Suppressor macrophage (primary cell): Measurements from ENCODE around the gene SLC7A10.
"Not testable (repeated sequence)": the region's sequence is repeated elsewhere in the genome, so short reads cannot be mapped to it uniquely, and the experiment has no call there.

Source experiments
- DNase-seq, 4 experiments: peaks; one replicate each; pipeline ENCODE4 v3.0.0-alpha.2; 2020 to 2022

SLC7A10 gene

DNA sequence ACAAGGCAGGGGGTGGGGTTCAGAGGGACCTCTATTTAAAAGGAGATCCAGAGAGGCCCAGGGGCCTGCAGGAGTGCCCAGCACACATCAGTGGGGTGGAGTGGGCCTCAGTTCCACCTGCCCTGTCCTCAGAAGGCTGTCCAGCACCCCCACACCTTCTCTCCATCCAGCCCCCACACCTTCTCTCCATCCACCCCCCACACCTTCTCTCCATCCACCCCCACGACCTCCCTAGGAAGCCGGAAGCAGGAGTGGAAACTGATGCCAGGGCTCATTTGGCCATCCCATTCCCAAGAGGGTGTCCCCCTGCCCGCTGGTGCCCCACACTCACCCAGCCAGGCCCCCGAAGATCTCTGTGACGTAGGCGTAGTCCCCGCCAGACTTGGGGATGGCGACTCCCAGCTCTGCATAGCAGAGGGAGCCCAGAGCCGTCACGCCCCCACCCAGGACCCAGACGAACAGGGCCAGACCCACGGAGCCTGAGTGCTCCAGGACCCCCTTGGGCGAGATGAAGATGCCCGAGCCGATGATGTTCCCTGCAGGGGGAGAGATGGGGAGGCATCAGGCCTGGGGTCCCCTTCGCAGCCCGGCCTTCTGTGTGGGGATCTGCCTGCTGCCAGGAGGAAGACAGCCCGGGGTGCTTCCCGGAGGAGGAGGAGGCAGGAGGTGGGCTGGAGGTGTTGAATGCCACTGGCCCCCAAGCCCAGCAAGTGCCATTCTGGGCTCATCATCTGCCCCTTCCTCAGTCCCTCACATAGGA lies 10.0 kb downstream of the SLC7A10 start:
- no peak for DNase-seq

DNA sequence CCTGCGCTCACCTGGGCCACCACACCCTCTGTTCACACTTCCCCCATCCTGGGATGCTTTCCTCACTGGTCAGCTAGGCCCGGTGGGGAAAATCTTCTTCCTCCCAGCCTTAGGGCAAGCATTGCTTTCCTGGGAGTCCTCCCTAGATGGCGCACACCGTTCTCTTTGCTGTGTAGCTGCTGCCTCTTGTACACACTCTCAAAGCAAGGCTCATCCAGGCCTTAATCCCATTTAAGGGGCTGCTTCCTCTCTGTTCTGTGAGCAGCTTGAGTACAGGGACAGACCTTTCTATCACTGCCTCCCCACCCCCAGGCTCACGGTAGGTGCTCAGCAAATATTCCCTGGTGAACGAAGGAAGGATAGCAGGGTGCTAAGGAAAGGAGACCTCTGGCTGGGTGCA lies 11.1 kb downstream of the SLC7A10 start:
- peak; percentile 21 to 59 (median 44) for DNase-seq

DNA sequence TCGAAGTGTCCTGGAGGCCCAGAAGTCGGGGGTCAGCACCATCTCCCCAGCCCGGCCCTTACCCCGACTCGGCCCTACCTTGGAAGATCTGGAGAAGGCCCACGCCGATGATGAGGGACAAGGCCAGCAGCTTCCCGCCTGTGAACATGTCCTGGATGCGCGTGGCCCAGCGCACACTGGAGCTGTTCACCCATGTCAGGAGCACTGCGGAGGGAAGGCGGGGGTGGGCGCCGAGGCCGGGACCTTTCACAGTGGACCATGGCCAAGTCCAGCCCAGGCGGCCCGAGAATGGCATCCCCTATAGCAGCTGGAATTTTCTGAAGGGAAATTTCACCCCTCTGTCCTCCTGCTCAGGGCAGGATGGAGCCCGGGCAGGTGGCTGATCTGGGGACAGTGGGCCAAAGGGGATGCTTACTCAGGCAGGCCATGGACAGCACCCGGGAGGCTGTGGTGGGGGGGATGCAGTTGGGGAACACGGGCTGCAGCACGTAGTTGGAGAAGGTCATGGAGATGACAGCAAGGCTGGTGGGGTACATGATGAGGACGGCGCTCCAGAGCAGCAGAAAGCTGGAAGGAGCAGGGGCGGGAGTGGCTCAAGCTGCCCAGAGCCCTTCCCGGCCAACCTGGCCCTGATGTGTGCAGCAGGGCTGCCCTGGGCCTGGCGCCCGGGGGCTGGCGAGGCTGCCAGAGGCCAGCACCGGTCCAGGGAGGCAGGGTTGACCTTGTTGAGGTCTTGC lies 13.0 kb downstream of the SLC7A10 start:
- DNase-seq: no peak

DNA sequence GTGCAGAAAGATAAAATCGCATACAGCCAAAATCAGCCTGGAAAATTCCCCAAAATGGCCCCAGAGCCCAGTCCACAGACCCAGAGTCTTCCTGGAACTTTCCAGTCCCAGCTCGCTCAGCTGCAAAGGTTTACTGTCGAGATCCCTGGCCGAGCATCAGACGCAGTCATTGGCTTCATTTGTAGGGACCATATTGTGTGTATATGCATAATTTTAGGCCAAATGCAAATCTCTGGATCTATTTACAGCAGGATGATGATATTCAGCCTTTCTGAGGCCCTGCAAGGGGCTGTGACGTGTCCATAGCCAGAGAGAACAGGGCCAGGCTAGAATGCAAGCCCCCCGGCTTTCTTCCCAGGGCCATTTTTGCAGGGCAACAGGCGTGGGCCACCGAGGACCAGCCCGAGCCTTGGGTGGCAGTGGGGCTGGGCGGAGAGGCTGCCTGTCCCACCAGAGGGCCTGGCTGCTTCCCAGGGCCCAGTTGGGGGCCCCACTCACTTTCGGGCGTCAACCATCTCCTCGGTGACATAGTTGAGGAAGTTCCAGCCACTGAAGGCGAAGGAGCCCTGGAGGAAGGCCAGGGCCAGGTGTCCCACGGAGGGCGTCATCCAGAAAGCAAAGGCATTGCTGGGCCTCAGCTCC lies 13.7 kb downstream of the SLC7A10 start:
- no peak for DNase-seq

DNA sequence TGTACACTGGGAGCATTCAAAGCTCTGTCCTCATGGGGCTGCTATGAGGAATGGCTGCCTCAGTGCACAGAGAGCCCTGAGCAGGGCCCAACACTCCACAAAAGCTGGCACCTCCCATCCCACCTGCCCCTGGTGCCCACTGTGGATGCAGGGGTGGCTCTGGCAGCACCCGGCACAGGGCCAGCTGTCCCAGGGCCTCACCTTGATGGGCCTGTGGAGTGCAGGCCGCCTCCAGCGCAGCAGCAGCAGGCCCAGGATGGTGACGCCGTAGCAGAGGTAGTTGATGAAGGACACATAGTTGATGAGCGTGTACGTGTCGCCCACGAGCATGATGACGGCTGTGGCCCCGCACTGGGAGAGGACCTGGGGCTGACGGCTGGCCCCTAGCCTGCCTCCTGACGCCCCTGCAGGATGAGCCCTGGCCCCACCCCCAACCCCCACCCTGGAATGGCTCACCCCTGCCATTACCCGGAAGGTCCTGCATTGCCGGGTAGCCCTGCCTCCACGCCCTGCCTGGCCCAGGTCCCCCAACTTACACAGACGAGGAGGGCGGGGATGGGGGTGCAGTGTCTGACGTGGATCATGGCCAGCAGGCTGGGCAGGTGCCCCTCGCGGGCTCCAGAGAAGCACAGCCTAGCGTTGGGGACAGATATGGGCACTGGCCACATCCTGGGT lies 15.2 kb downstream of the SLC7A10 start:
- no peak for DNase-seq

DNA sequence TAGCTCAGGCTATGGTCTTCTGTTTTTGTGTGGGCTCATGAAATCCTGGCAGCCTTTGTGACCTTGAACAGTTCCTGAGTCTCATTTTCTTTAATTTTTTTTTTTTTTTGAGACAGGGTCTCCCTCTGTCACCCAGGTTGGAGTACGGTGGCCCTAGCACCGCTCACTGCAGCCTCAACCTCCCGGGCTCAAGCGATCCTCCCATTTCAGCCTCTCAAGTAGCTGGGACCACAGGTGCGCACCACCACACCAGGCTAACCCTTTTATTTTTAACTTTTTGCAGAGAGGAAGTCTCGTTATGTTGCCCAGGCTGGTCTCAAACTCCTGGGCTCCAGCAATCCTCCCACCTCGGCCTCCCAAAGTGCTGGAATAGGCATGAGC lies 15.8 kb downstream of the SLC7A10 start:
- not testable (repeated sequence) for DNase-seq

DNA sequence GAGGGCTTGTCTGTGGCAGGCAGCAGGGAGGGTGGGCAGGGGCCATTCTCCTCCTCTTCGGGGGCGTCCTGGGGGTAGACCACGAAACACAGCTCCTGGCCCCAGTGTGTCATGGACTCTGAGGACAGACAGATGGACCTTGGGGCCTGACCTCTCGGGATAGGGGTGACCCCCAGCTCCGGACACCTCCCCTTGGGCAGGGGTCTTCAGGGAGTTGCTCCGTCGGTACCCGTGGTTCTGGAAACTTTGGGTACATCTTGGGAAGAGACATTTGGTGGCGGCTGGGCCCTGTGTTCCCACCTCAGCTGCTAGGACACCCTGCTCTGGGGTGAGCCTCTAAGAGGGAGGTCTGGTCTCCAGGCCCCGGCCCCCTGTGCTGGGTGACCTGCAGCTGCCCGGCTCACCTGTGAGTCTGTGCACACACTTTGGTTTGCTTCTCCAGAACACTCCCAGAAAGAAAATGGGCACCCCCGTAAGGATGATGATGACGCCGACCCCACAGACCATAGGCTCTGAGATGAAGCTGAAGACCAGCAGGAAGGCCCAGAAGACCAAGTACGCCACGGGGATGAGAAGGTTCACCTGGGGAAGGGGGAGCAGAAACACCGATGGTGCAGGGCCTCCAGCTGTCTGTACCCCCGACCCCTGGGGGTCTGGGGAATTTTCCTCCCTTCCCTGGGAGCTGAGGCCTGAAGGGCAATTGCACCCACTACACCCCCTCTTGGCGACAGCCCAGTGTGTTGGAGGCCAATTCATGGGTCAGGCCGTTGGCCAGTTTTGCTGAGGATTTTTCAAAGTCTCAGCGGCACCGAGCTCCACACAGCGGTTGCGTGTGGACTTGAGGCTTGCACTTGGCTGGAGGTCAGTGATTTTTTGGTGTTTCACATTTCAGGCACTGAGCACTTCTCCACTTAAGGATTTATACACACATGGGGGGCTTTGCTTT lies 16.5 kb downstream of the SLC7A10 start:
- no peak for DNase-seq

DNA sequence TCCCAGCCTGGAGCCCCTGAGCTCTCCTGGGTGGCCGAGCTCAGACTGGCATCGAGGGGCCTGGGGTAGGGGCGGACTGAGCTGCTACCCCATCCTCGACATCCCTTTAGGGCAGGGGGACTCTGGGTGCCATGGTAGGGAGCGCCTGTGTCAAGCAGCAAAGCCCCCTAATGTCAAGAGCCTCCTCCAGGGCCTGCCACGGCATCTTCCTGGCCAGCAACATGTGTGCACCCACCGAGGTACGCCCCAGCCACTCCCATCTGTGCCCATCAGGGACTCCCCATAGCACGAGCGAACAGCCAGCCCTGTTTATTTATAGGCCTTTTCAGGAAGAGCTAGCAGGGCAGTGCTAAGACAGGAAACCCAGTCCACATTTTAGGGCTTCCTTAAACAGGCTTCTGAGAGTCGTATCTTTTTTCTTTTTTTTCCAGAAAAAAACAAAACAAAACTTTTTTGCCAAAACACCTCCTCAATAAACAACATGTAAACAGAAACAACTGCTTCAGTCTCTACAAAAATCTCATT lies 17.2 kb downstream of the SLC7A10 start:
- DNase-seq: peak; percentile 29 to 69 (median 51)

DNA sequence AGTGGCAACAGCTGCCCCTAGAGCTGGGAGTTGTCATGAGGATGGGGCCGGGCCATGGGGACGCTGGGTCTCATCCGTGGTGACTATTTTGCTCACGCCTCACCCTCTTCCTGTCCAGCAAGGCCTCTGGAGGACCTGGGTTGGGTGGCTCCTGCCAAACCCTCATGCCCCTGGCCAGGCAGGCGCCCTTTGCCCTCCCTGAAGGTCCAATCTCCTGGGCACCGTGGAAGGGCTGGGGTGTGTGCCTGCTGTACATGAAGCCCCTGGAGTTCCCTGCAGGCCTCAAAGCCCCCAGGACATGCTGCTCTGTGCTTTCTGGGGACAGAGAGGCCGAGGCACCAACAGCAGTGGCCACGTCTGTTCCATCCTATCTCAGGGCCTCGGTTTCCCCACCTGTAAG lies 17.7 kb downstream of the SLC7A10 start:
- DNase-seq: no peak

DNA sequence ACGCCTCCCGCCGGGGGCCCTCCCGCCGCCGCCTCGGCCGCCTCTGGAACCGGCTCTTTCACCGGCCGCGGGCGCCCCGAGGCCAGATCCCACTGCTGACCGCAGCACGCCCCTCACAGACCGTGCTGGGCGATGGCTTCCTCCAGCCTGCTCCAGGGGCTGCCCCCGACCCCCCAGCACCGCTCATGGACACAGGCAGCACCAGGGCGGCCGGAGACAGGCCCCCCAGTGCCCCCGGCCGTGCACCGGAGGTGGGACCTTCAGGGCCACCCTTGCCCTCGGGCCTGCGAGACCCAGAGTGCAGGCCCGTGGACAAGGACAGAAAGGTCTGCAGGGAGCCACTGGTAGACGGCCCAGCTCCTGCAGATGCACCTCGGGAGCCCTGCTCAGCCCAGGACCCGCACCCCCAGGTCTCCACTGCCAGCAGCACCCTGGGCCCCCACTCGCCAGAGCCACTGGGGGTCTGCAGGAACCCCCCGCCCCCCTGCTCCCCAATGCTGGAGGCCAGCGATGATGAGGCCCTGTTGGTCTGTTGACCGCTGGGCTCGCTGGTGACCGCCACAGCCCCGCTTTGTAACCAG lies 18.5 kb downstream of the SLC7A10 start:
- DNase-seq: no peak

DNA sequence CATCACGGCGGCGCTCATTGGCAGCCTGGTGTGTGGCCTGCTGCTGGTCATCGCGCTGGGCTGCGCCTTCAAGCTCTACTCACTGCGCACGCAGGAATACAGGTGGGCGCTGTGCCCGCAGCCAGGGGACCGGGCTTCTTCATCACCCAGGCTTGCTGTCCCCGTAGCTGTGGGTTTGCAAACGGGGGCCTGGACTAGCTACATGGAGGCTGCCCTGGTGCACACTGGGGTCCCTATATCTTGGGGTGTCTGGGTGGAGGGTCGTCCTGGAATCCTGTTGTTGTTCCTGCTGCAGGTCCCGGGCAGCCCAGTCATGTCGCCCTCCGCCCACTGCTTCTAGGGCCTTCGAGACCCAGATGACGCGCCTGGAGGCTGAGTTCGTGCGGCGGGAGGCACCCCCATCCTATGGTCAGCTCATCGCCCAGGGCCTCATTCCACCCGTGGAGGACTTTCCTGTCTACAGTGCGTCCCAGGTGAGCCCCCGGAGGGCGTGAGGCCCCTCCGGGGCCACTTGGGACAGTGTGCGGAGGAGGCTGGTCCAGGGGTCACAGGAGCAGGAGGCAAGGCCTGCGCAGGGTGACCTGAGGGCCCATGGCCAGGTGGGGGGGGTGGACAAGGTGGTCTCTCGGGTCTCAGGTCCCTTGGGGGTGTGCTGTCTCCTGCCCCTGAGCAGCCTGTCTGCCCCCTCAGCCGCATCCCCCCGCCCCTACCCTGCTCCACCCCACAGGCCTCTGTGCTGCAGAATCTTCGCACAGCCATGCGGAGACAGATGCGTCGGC lies 19.2 kb downstream of the SLC7A10 start:
- DNase-seq: no peak

DNA sequence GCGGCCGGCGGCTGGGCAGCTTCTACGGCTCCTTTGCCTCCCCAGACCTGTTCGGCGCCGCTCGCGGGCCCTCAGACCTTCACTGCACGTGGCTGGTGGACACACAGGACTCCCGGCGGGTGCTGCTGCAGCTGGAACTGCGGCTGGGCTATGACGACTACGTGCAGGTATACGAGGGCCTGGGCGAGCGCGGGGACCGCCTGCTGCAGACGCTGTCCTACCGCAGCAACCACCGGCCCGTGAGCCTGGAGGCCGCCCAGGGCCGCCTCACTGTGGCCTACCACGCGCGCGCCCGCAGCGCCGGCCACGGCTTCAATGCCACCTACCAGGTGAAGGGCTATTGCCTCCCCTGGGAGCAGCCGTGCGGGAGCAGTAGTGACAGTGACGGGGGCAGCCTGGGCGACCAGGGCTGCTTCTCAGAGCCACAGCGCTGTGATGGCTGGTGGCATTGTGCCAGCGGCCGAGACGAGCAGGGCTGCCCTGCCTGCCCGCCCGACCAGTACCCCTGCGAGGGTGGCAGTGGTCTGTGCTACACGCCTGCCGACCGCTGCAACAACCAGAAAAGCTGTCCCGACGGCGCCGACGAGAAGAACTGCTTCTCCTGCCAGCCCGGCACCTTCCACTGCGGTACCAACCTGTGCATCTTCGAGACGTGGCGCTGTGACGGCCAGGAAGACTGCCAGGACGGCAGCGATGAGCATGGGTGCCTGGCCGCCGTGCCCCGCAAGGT lies 20.0 kb downstream of the SLC7A10 start:
- no peak for DNase-seq

DNA sequence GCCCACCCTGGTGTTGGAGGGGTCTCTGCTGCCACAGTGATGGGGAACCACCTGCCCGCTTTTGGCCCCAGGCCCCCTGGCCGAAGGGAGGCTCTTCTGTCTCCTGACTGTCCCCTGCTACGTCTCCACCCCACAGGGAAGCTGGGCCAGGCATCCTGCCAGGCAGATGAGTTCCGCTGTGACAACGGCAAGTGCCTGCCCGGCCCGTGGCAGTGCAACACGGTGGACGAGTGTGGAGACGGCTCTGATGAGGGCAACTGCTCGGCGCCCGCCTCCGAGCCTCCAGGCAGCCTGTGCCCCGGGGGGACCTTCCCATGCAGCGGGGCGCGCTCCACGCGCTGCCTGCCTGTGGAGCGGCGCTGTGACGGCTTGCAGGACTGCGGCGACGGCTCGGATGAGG lies 20.5 kb downstream of the SLC7A10 start:
- DNase-seq: no peak

DNA sequence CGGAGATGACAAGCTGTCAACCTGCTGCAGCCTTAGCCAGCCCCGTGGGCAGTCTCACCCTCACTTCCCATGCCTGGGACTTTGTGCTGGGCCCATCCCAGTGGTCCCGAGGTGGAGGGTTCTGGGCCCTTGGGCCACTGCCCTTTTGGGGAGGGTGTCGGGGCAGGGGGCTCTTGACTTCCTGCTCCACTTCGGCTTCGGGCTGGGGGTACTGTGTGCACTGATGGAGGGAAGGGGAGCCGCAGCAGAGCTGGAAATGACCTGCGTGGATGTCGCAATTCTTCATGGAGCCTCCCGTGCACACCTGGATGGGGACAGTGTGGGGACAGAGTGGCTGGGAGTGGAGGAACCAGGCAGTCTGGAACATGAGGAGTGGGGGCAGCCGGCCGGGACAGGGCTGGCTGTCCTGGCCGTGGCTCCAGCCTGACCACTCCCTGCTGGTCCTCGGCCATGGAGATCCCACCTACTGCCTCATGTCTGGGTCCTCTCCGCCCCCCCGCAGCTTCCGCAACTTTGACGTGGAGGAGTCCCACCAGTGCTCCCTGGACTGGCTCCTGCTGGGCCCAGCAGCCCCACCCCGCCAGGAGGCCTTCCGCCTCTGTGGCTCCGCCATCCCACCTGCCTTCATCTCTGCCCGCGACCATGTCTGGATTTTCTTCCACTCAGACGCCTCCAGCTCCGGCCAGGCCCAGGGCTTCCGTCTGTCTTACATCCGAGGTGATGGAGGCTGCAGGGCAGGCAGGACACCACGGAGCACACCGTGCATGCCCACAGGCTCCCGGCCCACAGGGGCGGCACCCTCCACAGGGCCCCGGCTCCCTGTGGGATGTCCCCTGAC lies 21.3 kb downstream of the SLC7A10 start:
- no peak for DNase-seq

DNA sequence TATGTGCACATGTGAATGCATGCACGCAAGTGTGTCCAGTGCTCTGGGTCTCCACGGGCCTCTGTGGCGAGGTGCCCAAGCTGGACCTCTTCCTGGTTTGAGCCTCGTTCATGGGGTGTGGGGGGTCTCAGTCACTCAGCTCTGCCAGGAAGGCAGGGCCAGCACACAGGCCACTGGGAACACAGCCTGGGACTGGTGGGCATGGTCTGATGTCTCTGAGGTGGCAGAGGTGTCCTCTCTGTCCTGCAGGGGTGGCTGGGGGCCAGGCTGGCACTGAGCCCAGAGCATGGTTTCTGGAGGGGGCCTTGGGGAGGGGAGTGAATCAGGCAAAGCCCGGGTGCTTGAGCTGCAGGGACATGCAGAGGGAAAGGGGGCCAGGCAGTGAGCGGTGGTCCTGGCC lies 22.1 kb downstream of the SLC7A10 start:
- no peak for DNase-seq

DNA sequence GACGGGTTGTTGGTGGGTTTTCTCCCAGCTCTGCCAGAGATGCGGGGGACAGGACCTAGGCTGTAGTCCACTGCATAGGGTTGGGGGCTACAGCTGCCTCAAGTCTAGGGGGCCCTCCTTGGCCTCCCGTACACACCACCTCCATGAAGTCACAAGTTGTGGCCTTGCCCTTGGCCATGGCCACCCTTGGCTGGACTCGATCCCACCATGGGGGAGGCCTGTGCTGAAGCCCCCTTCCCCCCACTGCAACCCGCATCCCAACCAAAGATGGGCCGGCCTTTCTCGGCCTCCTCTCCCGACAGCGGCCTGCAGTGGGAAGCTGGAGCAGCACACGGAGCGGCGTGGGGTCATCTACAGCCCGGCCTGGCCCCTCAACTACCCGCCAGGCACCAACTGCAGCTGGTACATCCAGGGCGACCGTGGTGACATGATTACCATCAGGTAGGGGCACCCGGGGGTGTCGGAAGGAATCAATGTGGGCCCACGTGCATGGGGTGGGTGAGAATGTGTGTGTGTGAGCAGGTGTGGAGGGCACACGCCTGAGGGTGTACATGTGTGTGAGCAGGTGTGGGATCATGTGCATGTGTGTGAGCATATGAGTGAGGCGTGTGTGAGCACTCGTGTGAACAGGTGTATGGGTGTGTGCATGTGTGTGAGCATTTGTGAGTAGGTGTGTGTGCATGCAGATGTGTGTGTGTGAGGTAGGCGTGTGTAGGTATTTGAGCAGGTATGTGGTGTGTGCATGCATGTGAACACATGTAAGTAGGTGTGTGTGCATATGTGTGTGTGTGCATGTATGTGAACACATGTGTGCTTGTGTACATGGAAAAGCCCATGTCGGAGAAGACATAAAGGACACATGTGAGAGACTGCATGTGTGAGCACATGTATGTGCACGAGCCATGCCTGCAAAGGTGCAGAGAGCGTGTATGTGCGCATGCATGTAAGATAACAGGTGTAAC lies 22.8 kb downstream of the SLC7A10 start:
- no peak for DNase-seq

DNA sequence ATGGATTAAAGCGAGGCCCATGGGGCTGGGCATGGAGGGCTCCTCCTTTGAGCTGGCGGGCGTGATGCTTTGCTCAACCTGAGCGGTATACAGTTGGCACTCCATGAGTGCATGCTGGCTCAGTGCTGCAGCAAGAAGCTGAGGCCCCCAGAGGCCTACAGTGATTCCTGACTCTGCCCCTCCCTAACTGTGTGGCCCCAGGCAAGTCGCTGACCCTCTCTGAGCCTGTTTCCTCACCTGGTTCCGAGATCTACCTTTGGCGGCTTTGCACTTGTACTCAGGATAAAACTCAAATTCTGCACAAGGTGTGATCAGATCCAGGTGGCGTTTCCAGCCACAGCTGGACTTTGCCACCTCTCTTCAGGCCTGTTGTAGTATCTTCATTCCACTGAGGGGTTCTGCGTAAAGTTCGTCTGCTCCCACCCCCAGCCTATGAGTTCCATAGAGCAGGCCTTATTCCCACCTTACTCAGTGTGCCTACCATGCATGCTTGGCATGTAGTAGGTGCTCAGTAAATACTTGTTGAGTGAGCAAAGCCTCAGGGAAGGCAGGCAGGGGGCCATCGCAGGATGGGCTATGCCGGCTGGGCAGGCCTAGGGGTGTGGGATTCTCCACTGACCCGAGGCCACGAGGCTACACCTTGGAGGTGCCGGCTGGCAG lies 23.6 kb downstream of the SLC7A10 start:
- DNase-seq: no peak
